ENCODE measurements around the gene SVIL.
"Not testable (repeated sequence)": the region's sequence is repeated elsewhere in the genome, so short reads cannot be mapped to it uniquely, and the experiment has no call there.

The SVIL gene

GRCh38 chr10:29575098-29575455 lies 59.7 kb downstream of the SVIL start:
- no peak overlapping the region for H3K27ac Mint-ChIP-seq
- no peak for DNase-seq
- H3K4me1 Mint-ChIP-seq: no peaks in the 10 kb centered on the region
- peaks cover 0 to 2% of the 10 kb centered on the region in 2 donors for H3K36me3 Mint-ChIP-seq
- no peak for ATAC-seq (replicated peaks)
- H3K4me3 Mint-ChIP-seq: no peak overlapping the region
- no peaks in the 10 kb centered on the region for H3K27me3 Mint-ChIP-seq
- no peaks in the 10 kb centered on the region for H3K9me3 Mint-ChIP-seq

GRCh38 chr10:29574212-29575097 lies 60.3 kb downstream of the SVIL start:
- not testable (repeated sequence) for DNase-seq; H3K27me3 Mint-ChIP-seq; H3K4me3 Mint-ChIP-seq; H3K27ac Mint-ChIP-seq; ATAC-seq (replicated peaks); H3K9me3 Mint-ChIP-seq; H3K4me1 Mint-ChIP-seq; H3K36me3 Mint-ChIP-seq

- H3K27me3 Mint-ChIP-seq; H3K9me3 Mint-ChIP-seq; DNase-seq; H3K36me3 Mint-ChIP-seq; H3K4me3 Mint-ChIP-seq; ATAC-seq (replicated peaks); H3K4me1 Mint-ChIP-seq; H3K27ac Mint-ChIP-seq: not testable (repeated sequence)
Measured at GRCh38 chr10:29570248-29570647, 64.5 kb downstream of the SVIL start.

- Mint-ChIP-seq H3K9me3 (no peaks in the 10 kb centered on the region), H3K4me1 (no peaks in the 10 kb centered on the region), H3K27ac (no peak overlapping the region), H3K36me3 (peaks cover 0 to 2% of the 10 kb centered on the region in 2 donors), H3K4me3 (no peak overlapping the region), H3K27me3 (peaks cover 0 to 4% of the 10 kb centered on the region in 2 donors)
- DNase-seq: no peak
- no peak for ATAC-seq (replicated peaks)
Measured at GRCh38 chr10:29569795-29570194, 65.0 kb downstream of the SVIL start.

- H3K27ac Mint-ChIP-seq: no peak overlapping the region
- no peak for ATAC-seq (replicated peaks)
- peaks cover 0 to 4% of the 10 kb centered on the region in 2 donors for H3K27me3 Mint-ChIP-seq
- DNase-seq: no peak
- peaks cover 6 to 17% of the 10 kb centered on the region in 2 donors for H3K4me1 Mint-ChIP-seq
- peaks cover 0 to 6% of the 10 kb centered on the region in 2 donors for H3K36me3 Mint-ChIP-seq
- H3K9me3 Mint-ChIP-seq: peaks cover 0 to 5% of the 10 kb centered on the region in 2 donors
- H3K4me3 Mint-ChIP-seq: no peak overlapping the region
Measured at GRCh38 chr10:29567003-29567402, 67.8 kb downstream of the SVIL start.

GRCh38 chr10:29566209-29566608 lies 68.6 kb downstream of the SVIL start:
- not testable (repeated sequence) for H3K9me3 Mint-ChIP-seq; DNase-seq; H3K4me3 Mint-ChIP-seq; H3K36me3 Mint-ChIP-seq; ATAC-seq (replicated peaks); H3K27ac Mint-ChIP-seq; H3K27me3 Mint-ChIP-seq
- peaks cover 6 to 17% of the 10 kb centered on the region in 2 donors for H3K4me1 Mint-ChIP-seq

GRCh38 chr10:29563420-29564035 lies 71.2 kb downstream of the SVIL start:
- H3K4me3 Mint-ChIP-seq: no peak overlapping the region
- ATAC-seq (replicated peaks) (peak; percentile 82 to 85), DNase-seq (no peak)
- no peak overlapping the region for H3K27ac Mint-ChIP-seq
- H3K9me3 Mint-ChIP-seq: peaks cover 0 to 5% of the 10 kb centered on the region in 2 donors
- peaks cover 6 to 17% of the 10 kb centered on the region in 2 donors for H3K4me1 Mint-ChIP-seq
- peaks cover 0 to 4% of the 10 kb centered on the region in 2 donors for H3K27me3 Mint-ChIP-seq
- H3K36me3 Mint-ChIP-seq: peaks cover 0 to 6% of the 10 kb centered on the region in 2 donors

- not testable (repeated sequence) for H3K36me3 Mint-ChIP-seq, H3K4me3 Mint-ChIP-seq, H3K27me3 Mint-ChIP-seq, DNase-seq, H3K9me3 Mint-ChIP-seq, H3K27ac Mint-ChIP-seq
- peaks cover 6 to 17% of the 10 kb centered on the region in 2 donors for H3K4me1 Mint-ChIP-seq
- ATAC-seq (replicated peaks): peak; percentile 94 to 97
Measured at GRCh38 chr10:29563006-29563405, 71.8 kb downstream of the SVIL start.

GRCh38 chr10:29559996-29560395 lies 74.8 kb downstream of the SVIL start:
- ATAC-seq (replicated peaks) (no peak), DNase-seq (no peak)
- H3K4me1 Mint-ChIP-seq: peaks cover 9 to 24% of the 10 kb centered on the region in 2 donors
- no peaks in the 10 kb centered on the region for H3K27me3 Mint-ChIP-seq
- H3K27ac Mint-ChIP-seq: no peak overlapping the region
- H3K4me3 Mint-ChIP-seq: no peak overlapping the region
- H3K36me3 Mint-ChIP-seq: peaks cover 0 to 6% of the 10 kb centered on the region in 2 donors
- peaks cover 0 to 5% of the 10 kb centered on the region in 2 donors for H3K9me3 Mint-ChIP-seq

- no peaks in the 10 kb centered on the region for H3K27me3 Mint-ChIP-seq
- no peak overlapping the region for H3K4me3 Mint-ChIP-seq
- H3K4me1 Mint-ChIP-seq: peaks cover 6 to 15% of the 10 kb centered on the region in 2 donors
- no peak for DNase-seq
- peaks cover 0 to 2% of the 10 kb centered on the region in 2 donors for H3K36me3 Mint-ChIP-seq
- peaks cover 0 to under 1% of the 10 kb centered on the region in 2 donors for H3K9me3 Mint-ChIP-seq
- H3K27ac Mint-ChIP-seq: no peak overlapping the region
- ATAC-seq (replicated peaks): no peak
Measured at GRCh38 chr10:29557665-29558064, 77.1 kb downstream of the SVIL start.

GRCh38 chr10:29555746-29556481 lies 78.9 kb downstream of the SVIL start:
- DNase-seq: no peak

GRCh38 chr10:29555091-29555745 lies 79.6 kb downstream of the SVIL start:
- Mint-ChIP-seq H3K27ac (no peak overlapping the region), H3K36me3 (no peaks in the 10 kb centered on the region), H3K9me3 (no peaks in the 10 kb centered on the region), H3K4me1 (peaks cover 5 to 12% of the 10 kb centered on the region in 2 donors), H3K27me3 (no peaks in the 10 kb centered on the region), H3K4me3 (no peak overlapping the region)
- DNase-seq (peak; percentile 9), ATAC-seq (replicated peaks) (peak; percentile 76 to 85)

More at GRCh38 chr10:29555746-29556481, 78.9 kb downstream of the SVIL start:
- Mint-ChIP-seq H3K9me3 (no peaks in the 10 kb centered on the region), H3K27ac (no peak overlapping the region), H3K4me3 (no peak overlapping the region), H3K4me1 (peaks cover 5 to 12% of the 10 kb centered on the region in 2 donors), H3K36me3 (no peaks in the 10 kb centered on the region), H3K27me3 (no peaks in the 10 kb centered on the region)
- no peak for ATAC-seq (replicated peaks)

- DNase-seq (no peak), ATAC-seq (replicated peaks) (peak; percentile 43 to 71)
- H3K4me3 Mint-ChIP-seq: no peak overlapping the region
- H3K27ac Mint-ChIP-seq: no peak overlapping the region
- H3K4me1 Mint-ChIP-seq: peaks cover 5 to 12% of the 10 kb centered on the region in 2 donors
- no peaks in the 10 kb centered on the region for H3K36me3 Mint-ChIP-seq
- no peaks in the 10 kb centered on the region for H3K9me3 Mint-ChIP-seq
- no peaks in the 10 kb centered on the region for H3K27me3 Mint-ChIP-seq
Measured at GRCh38 chr10:29554660-29555059, 80.1 kb downstream of the SVIL start.

Data from stimulated activated naive B cell treated with anti-CD40 and anti-IgM and Interleukin-4, amounts not matched to agents 10 μg/mL and 1 μg/mL and 100 μg/mL, for 72 hours (primary cell).